ENCODE results near the gene RBP5. TPM values are rescaled to one million over a fixed set of nuclear protein-coding genes. Genes with fewer than 3 reads are reported as not detected.

RBP5 gene
- total and polyA plus RNA-seq, 9 of the 15 experiments (the other 6 are each of a cell fraction or from before 2014, with no cell fraction given) = 8.6 to 22.5 (median 11.4) TPM

GRCh38 chr12:7122811-7123769, 5.6 kb downstream of the RBP5 start (continued):
- TF ChIP-seq SIN3B (IDR thresholded peaks at IDR 0.05; ENCODE audit: low read depth) (no peak), E4F1 (CRISPR knock-in tag; IDR thresholded peaks at IDR 0.05; ENCODE audit: borderline replicate concordance) (no peak), ZNF41 (CRISPR knock-in tag; conservative IDR thresholded peaks at IDR 0.05) (no peak), ZNF764 (CRISPR knock-in tag; IDR thresholded peaks at IDR 0.05; ENCODE audit: low read depth) (no peak), ELF2 (CRISPR knock-in tag; IDR thresholded peaks at IDR 0.05) (no peak), NFE2 (IDR thresholded peaks at IDR 0.05; ENCODE audit: low read depth) (no peak), SNRNP70 (optimal IDR thresholded peaks at IDR 0.05; ENCODE audit: low read depth, low read length) (no peak), GABPB1 (CRISPR knock-in tag; IDR thresholded peaks at IDR 0.05) (no peak), SMAD4 (CRISPR knock-in tag; conservative IDR thresholded peaks at IDR 0.05) (peak; percentile 70), BCLAF1 (IDR thresholded peaks at IDR 0.05; ENCODE audit: borderline replicate concordance in 1 of 2, control insufficient read depth in 1 of 2, low read depth in 2 of 2, low read length in 1 of 2) (no peak), RB1 (IDR thresholded peaks at IDR 0.05; ENCODE audit: low read depth) (no peak), ZBTB34 (CRISPR knock-in tag; IDR thresholded peaks at IDR 0.05) (no peak), ZNF354B (CRISPR knock-in tag; IDR thresholded peaks at IDR 0.05) (no peak), PRDM10 (IDR thresholded peaks at IDR 0.05; ENCODE audit: partially characterized antibody) (peak; percentile 64)
